ENCODE data around the gene PAFAH2.

PAFAH2 gene

DNA sequence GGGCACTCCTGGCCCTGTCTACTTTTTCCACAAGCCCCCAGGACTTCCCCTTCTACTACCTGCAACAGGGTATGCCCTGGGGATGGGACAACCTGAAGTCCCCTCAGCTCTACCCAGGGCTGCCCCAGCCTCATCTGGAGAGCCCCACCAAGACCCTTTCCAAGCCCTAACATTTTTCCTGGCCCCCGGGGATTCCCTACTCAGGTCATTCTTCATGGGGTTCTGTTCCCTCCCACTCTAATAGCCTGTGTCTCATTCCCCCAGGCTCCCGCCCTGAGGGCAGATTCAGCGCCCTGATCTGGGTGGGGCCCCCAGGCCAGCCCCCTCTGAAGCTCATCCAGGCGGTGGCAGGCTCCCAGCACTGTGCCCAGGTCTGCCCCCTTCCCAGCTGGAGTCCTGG lies 33.3 kb upstream of the PAFAH2 start:
- no peak for DNase-seq

GRCh38 chr1:26029864-26030481 lies 32.1 kb upstream of the PAFAH2 start:
- DNase-seq = no peak

DNA sequence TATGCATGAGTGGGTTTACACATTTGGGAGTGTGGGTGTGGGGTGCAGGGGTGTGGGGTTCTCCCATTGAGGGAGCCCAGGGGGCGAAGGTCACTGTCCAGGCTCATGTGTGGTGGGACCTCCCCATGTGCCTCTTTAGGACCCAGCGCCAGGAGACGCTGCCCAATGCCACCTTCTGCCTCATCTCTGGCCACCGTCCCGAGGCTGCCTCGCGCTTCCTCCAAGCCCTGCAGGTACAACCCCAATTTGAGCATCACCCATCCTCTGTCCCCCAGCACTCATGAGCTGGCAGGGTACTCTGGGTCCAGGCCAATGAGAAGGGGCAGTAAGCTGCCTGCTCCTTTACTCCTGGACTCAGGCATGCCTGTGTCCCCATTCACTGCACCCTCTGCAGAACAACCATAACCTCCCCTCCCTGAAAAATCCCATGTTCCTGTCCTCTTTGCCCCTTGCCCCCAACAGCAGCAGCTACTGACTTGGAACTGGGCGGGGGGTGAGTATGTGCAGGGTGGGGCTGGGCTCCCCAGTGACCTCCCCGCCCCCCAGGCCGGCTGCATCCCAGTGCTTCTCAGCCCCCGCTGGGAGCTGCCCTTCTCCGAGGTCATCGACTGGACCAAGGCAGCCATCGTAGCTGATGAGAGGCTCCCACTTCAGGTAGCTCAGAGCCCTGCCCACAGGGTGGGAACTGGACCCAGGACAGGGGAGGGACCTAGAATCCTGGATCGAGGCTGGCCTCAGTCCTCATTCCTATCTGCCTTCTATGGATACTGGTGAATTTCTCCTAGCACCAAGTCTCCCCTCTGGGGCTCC lies 31.4 kb upstream of the PAFAH2 start:
- DNase-seq = no peak

GRCh38 chr1:26028490-26028980 lies 30.7 kb upstream of the PAFAH2 start:
- no peak for DNase-seq

- DNase-seq = no peak
Observed at GRCh38 chr1:26027716-26028489, 30.0 kb upstream of the PAFAH2 start.

DNA sequence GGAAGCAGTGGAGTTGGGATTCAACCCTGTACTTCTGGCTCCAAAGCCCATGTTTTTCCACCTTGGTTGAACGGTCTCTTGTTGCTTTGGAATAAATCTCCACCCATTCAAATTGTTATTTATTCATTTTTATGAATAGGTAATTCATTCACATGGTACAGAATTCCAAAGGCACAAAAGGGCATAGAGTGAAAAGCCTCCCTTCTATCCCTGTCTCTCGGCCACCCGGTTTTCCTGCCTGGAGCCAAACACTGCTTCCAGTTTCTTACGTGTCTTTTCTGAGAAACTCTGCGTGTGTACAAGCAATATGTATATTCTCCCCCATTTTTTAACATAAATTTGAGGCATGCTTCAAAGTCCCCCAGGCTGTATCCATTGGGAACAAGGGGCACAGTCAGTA lies 27.7 kb upstream of the PAFAH2 start:
- DNase-seq = no peak

- no peak for DNase-seq
Observed at GRCh38 chr1:26025060-26025459, 27.2 kb upstream of the PAFAH2 start.

GRCh38 chr1:26023826-26024225 lies 26.0 kb upstream of the PAFAH2 start:
- no peak for DNase-seq

GRCh38 chr1:26023009-26023408 lies 25.1 kb upstream of the PAFAH2 start:
- DNase-seq = no peak

- no peak for DNase-seq
Observed at GRCh38 chr1:26022404-26022779, 24.5 kb upstream of the PAFAH2 start.

DNA sequence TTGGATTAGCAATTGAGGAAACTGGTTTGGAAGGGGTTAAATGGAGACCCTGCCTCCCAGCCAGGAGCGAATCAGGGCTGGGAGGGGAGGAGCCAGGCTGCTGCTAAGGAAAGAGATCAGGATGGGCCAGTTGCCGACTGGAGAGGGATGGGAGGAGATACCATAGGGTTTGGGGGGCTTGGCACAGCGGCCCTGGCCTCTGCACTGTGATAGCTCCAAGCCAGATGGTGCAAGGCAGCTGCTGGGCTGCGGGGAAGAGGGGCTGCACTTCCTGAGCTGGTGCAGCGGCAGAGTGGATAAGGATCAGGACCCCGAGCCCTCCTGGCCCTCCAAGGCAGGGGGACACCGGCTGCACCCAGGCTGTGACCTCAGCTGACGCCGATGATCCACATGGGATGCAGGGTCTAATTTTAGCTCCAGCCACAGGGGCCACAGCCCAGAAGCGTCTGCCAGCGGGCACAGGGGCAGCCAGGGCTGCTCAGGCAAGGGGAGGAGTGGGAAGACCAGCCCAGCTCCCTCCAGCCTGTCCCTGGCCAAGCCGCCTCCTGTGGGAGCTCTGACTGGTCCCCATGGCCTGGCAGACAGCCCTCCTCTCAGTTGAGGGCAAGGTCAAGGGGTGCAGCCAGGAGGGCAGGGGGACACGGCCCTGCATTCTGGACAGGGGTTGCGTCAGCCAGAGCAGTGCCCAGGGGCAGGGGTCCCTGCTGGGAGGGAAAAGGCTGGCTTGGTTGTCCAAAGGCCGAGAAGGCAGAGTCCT lies 24.0 kb upstream of the PAFAH2 start, which contains the start of gene EXTL1:
EXTL1 (plus strand) TSS at position 129 of the 757 bp plus-strand sequence. CDS start 872 bp downstream, outside the sequence.
- DNase-seq = no peak

DNA sequence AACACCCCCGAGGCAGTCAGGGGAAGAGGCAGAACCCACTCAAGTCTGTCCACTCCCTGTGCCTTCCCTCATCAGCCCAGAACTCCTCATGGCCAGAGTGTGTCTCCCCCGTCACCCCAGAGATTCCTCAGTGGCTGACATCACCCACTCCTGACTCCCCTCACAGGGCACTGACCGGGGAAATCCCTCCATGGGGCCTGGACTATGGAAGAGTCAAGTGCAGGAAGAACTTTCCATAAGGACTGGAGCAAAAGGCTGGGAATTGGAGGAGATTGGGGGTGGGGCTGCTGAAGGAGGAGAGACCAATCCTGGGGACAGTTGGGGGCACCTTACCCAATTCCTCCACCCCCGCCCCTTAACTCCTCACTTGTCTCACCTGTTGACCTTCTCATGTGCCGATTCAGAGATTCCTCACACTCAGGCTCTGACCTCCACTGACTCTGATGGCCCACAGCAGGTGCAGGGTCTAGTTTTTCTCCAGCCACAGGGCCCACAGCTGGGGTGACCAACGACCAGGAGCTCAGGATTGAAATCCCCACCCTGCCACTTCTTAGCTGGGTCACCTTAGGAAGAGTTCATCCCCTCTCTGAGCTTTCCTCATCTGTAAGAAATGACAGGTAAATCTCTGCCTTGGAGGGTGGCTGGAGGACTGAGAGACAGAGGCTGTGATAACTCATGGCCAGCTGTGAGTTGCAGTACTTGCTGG lies 23.2 kb upstream of the PAFAH2 start:
- no peak for DNase-seq

DNA sequence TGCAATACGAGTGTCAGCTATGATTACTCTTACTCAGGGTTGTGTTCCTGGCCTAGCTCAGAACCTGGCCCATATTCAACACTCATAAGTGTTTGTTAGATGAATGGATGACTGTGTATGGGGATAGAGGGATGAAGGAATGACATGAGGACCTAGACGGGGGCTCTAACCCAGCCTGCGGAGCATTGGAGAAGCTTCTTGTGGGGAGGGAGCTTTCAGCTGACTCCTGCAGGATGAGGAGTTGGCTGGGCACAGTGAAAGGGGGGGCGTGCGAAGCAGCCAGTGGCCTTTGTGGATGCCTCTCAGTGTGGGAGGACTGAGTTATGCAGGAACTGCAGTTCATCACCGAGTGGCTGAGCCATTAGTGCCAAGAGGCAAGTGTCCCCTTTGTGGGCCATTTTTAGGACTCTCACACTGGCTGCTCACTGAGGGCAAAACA lies 22.5 kb upstream of the PAFAH2 start:
- DNase-seq = no peak

DNA sequence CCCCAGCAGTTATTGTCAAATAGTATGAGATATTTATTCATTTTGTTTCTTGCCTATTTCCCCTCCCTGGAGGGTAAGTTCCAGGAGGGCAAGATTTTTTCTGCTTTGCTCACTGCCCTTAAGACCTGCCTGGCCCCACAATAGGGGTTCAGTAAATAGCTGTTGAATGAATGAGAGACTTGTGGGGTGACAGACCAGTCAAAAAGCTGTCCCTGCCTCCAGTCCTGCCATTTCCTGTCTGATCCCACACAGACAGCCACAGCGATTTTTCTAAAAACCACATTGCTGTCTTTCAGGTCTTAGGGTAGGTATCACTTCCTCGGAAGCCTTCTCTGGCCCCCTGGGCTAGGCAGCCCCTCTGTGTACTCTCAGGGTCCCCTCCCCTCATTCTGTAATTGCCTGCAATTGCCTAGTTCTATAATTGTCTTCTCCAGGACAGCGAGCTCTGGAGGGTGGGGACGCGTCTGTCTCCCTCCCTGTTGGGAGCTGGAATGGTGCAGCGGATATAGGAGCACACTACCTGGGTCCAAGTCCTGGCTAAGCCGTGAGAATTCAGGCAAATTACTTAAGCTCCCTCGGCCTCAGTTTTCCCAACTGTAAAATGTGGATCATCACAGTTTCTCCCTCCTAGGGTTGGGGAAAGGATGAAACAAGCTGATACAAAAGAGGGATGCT lies 21.9 kb upstream of the PAFAH2 start:
- DNase-seq = no peak

DNA sequence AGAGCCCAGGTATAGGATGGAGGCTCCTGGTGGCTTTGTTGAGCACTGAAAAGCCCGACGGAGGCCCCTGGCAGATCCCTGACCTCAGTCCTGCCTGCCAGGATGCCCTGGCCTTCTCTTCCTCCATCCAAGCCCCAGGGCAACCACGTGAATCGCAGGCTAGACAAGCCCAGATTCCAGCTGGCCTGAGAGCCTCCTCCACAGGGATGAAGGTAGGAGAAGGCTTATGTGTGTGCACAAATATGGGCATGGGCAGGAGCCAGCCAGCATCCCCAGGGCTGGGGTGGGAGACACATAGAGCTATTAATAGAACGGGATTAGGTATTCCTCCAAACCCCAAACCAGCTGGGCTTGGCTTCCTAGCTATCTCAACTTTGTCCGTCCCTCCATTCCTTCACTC lies 19.7 kb upstream of the PAFAH2 start:
- no peak for DNase-seq

DNA sequence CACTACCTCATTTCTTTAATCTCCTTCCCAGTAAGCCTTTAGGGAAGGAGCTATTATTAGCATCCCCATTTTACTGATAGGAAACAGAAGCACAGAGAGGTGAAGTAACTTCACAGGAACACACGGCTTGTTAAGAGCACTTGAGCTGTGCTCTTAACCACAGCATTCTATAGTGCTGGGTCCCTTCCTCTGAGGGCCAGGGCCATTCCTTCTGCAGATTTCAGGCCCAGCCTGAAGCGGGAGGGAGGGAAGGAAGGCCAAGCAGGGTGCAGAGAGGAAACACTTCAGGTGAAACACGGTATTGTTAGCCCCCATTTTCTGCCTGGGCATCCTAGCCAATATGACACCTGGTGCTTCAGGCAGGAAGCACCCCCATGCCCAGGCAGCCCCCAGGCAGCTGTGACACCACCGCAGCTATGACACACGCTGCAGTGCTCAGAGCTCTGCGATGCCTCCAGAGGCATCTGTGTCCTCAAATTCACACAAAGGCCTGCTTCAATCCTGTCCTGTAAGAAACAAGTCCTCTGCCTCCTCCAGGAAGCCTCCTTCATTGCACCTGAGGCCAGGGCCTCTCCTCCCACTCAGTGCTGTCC lies 19.2 kb upstream of the PAFAH2 start:
- DNase-seq = no peak

DNA sequence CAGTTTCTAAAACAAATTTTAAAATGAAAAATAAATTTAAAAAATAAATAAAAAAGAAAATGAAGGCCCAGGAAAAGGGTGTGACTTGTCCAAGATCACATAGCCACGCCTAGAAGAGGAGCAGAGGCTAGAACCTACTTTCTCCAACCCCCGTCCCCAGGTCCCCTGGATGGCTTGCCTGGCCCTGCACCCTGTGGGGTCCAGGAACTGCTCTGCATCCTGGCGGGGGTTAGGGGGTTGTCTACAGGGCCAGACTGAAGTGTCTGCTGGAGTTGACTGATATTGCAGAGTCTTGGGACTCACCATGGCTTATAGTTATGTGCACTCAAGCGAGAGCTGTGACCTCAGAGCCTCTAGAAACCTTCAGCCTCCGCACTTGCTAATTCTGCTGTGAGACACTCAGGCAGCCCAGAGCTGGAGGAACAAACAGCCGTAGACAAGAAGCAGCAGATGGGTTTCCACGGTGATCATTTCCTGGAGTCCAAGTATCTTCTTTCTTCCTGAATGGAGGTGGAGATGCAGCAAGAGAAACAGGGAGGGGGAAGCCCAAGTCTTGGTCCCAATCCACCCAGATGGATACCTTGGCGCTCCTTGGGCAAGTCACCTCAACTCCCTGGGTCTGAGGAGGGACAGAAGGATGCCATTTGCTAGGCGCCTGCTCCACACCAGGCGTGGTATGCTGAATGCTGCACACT lies 18.5 kb upstream of the PAFAH2 start:
- no peak for DNase-seq

- DNase-seq = no peak
Observed at GRCh38 chr1:26015358-26015757, 17.5 kb upstream of the PAFAH2 start.

DNA sequence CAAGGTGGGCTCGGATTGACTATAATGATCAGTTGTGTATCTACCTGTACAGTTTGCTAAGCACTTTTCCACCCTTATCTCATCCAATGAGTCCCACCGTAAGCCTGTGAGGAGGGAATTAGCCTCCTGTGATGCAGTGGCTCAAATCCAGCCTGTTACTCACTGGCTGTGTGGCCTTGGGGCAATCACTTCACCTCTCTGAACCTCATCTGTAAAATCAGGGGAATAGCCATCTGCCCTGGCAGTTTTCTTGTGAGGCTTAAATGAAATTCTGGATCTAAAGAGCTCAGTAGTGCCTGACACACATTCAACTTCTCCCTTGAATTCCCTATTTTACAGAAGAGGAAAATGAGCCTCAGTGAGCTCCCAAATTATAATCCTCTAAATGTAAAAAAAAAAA lies 16.3 kb upstream of the PAFAH2 start:
- no peak for DNase-seq

DNA sequence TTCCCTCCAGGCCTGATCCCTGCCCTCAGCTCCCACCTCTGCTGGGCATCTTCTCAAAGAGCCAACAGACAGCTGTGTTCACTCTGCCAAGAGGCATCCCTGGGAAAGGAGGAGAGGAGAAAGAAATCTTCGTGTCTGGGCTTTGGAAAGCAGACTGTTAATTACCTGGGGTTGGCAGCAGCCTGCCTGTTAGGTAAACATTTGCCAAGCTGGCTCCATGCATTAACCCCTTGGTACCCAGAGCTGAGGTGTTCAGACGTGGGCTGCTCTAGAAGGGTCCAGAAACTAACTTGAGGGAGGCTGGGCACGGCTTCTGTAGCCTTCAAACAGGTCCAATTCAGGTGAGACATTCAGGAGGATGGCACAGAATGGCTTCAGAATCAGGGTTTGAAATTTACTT lies 15.0 kb upstream of the PAFAH2 start:
- DNase-seq = no peak

GRCh38 chr1:26010825-26011224 lies 13.0 kb upstream of the PAFAH2 start:
- DNase-seq = no peak
